Mesothelial cell of epicardium (in vitro differentiated cells): ENCODE measurements around the gene TMEM204. TPM values are rescaled to one million over a fixed set of nuclear protein-coding genes. Genes with fewer than 3 reads are reported as not detected.

Source experiments
- DNase-seq, 2 experiments: peaks; one replicate each; pipeline ENCODE4 v3.0.0; 2021; ENCODE audit warnings: low spot score in 2 of 2; ENCODE audit not compliant: unreplicated experiment in 2 of 2
- H3K27ac Mint-ChIP-seq: 2 replicates; pipeline ENCODE4 v1.8.0; 2021; ENCODE audit warnings: mixed read lengths
- H3K27me3 Mint-ChIP-seq: 2 replicates; pipeline ENCODE4 v1.8.0; 2021; ENCODE audit warnings: low read depth, mixed read lengths
- H3K36me3 Mint-ChIP-seq: 2 replicates; pipeline ENCODE4 v1.8.0; 2021; ENCODE audit warnings: mixed read lengths
- H3K4me1 Mint-ChIP-seq: 2 replicates; pipeline ENCODE4 v1.8.0; 2021; ENCODE audit warnings: mixed read lengths
- H3K4me3 Mint-ChIP-seq: 2 replicates; pipeline ENCODE4 v1.8.0; 2021; ENCODE audit warnings: mild to moderate bottlenecking, moderate library complexity, mixed read lengths
- H3K9me3 Mint-ChIP-seq: 2 replicates; pipeline ENCODE4 v1.8.0; 2021; ENCODE audit warnings: mixed read lengths
- total RNA-seq: library from RNA; stranded (reverse); gene quantifications from 3 replicates; pipeline ENCODE4 v1.2.1, GENCODE V29; 2021
- TF ChIP-seq, protein P1 (sequence below): fragments of 200-600 bp; sonication (generic); IDR thresholded peaks from one replicate; pipeline ENCODE4 v1.5.0; 2021; ENCODE audit warnings: antibody characterized with exemption; ENCODE audit not compliant: unreplicated experiment

TMEM204 gene
- total RNA-seq, 1 donor from 2014 or later: 7.7 TPM

DNA sequence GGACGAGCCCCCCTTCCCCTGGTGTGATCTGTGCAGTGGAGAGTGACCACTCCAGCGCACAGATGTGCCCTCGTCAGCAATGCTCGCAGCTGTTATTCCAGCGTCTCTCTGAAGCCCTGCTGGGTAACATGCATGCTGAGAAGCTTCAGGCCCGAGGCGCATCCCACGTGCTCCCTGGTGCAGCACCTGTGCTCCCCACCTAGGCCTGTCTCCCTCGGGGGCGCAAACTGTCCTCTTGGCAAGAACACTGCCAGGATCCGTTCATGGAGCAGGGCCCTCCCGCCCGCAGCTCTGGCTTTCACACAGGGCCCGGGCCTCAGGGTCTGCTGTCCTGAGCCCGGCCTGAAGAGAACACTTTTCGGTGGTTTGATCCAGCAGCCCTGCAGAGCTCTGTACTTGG, 13.0 kb downstream of the TMEM204 start:
- Mint-ChIP-seq H3K27me3 (no peaks in the 10 kb centered on the region), H3K9me3 (no peaks in the 10 kb centered on the region), H3K4me1 (peaks cover 13% of the 10 kb centered on the region), H3K4me3 (no peak overlapping the region), H3K36me3 (peaks cover 15% of the 10 kb centered on the region), H3K27ac (no peak overlapping the region)
- no peak for DNase-seq
- TF ChIP-seq, protein P1, sequence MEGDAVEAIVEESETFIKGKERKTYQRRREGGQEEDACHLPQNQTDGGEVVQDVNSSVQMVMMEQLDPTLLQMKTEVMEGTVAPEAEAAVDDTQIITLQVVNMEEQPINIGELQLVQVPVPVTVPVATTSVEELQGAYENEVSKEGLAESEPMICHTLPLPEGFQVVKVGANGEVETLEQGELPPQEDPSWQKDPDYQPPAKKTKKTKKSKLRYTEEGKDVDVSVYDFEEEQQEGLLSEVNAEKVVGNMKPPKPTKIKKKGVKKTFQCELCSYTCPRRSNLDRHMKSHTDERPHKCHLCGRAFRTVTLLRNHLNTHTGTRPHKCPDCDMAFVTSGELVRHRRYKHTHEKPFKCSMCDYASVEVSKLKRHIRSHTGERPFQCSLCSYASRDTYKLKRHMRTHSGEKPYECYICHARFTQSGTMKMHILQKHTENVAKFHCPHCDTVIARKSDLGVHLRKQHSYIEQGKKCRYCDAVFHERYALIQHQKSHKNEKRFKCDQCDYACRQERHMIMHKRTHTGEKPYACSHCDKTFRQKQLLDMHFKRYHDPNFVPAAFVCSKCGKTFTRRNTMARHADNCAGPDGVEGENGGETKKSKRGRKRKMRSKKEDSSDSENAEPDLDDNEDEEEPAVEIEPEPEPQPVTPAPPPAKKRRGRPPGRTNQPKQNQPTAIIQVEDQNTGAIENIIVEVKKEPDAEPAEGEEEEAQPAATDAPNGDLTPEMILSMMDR: no peak

GRCh38 chr16:1548233-1548632, 14.8 kb downstream of the TMEM204 start:
- Mint-ChIP-seq H3K36me3 (peaks cover 15% of the 10 kb centered on the region), H3K27me3 (no peaks in the 10 kb centered on the region), H3K9me3 (no peaks in the 10 kb centered on the region), H3K4me1 (peaks cover 11% of the 10 kb centered on the region), H3K27ac (no peak overlapping the region), H3K4me3 (no peak overlapping the region)
- TF ChIP-seq, protein P1: no peak
- DNase-seq: no peak

GRCh38 chr16:1548727-1549126, 15.3 kb downstream of the TMEM204 start:
- H3K36me3 Mint-ChIP-seq: peaks cover 14% of the 10 kb centered on the region
- TF ChIP-seq, protein P1: no peak
- no peak for DNase-seq
- no peak overlapping the region for H3K27ac Mint-ChIP-seq
- no peaks in the 10 kb centered on the region for H3K9me3 Mint-ChIP-seq
- H3K4me1 Mint-ChIP-seq: peaks cover 8% of the 10 kb centered on the region
- H3K4me3 Mint-ChIP-seq: no peak overlapping the region
- no peaks in the 10 kb centered on the region for H3K27me3 Mint-ChIP-seq

DNA sequence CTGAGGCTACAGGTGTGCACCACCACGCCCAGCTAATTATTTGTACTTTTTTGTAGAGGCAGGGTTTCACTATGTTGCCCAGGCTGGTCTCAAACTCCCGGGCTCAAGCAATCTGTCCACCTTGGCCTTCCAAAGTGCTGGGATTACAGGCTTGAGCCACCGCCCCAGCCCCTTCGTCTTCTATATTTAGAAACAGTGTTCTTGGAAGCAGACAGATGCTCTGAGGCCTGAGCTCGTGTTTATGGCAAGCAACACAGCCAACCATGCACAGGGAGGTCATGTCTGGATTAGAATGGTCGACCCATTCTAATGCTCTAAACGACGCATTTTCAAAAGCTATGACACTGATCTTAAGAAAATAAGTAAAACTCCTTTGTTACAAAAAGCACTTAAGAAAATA, 16.6 kb downstream of the TMEM204 start:
- Mint-ChIP-seq H3K4me3 (no peak overlapping the region), H3K4me1 (peaks cover 7% of the 10 kb centered on the region), H3K27me3 (no peaks in the 10 kb centered on the region), H3K9me3 (no peaks in the 10 kb centered on the region), H3K36me3 (peaks cover 15% of the 10 kb centered on the region), H3K27ac (no peak overlapping the region)
- TF ChIP-seq, protein P1: no peak
- DNase-seq: no peak

- no peak for DNase-seq
- H3K27me3 Mint-ChIP-seq: no peaks in the 10 kb centered on the region
- peaks cover 20% of the 10 kb centered on the region for H3K36me3 Mint-ChIP-seq
- TF ChIP-seq, protein P1: no peak
- no peaks in the 10 kb centered on the region for H3K9me3 Mint-ChIP-seq
- H3K27ac Mint-ChIP-seq: no peak overlapping the region
- H3K4me1 Mint-ChIP-seq: peaks cover 2% of the 10 kb centered on the region
- H3K4me3 Mint-ChIP-seq: no peak overlapping the region
Observed at GRCh38 chr16:1550696-1551095, 17.2 kb downstream of the TMEM204 start.

DNA sequence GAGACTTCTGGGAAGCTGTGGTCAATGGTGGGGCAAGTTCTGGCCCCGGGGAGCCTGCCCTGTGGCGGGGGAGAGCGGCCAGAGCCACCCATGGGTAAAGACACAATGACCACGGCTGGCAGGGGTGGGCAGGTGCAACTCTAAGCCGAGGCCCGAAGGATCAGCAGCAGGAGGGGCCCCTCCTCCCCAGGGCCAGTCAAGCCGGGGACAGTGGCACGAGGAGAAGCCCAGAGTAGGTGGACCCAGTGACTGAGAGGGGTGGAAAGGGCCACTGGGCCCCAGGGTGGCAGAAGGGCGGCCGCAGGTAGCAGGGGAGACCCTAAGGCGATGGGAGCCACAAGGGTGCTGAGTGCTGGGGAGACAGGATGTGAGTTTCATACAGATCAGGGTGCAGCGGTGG, 17.7 kb downstream of the TMEM204 start:
- Mint-ChIP-seq H3K9me3 (no peaks in the 10 kb centered on the region), H3K36me3 (peaks cover 23% of the 10 kb centered on the region), H3K27me3 (no peaks in the 10 kb centered on the region), H3K27ac (no peak overlapping the region), H3K4me1 (no peaks in the 10 kb centered on the region), H3K4me3 (no peak overlapping the region)
- TF ChIP-seq, protein P1: no peak
- DNase-seq: no peak
